Esophagus squamous epithelium (tissue), 4 donors: ENCODE results near the gene SKI.

Experiments used
- CTCF ChIP-seq, 6 experiments: fragments of 450-650 bp in 4 of 6; fragments of 200-600 bp in 2 of 6; sonication (generic) in 2 of 6; IDR thresholded peaks; one replicate each; pipeline ENCODE4 v1.5.1; 2016 to 2019; ENCODE audit warnings: antibody characterized with exemption in 6 of 6, mild to moderate bottlenecking in 4 of 6, moderate library complexity in 4 of 6
- POLR2A ChIP-seq, 4 donors: fragments of 450-650 bp; IDR thresholded peaks; one replicate each; pipeline ENCODE4 v1.6.1; 2017; ENCODE audit warnings: antibody characterized with exemption in 4 of 4, mild to moderate bottlenecking in 4 of 4, moderate library complexity in 3 of 4

GRCh38 chr1:2229037-2229864, 1.1 kb downstream of the SKI start:
- TF ChIP-seq CTCF (IDR thresholded peaks at IDR 0.05), result peak in 1 of 6 experiments; percentile 7
- TF ChIP-seq POLR2A (IDR thresholded peaks at IDR 0.05), result peak in 1 of 4 donors; percentile 39
